Thyroid gland (tissue), 4 donors: ENCODE results near the gene EID1. TPM values are rescaled to one million over a fixed set of nuclear protein-coding genes. Genes with fewer than 3 reads are reported as not detected.

Source experiments
- DNase-seq, 2 donors: peaks; one replicate each; pipeline ENCODE4 v3.0.0-alpha.2; 2019
- H3K27ac ChIP-seq, 3 donors: fragments of 200-600 bp; sonication (generic); 1 replicate in 2 of 3; 2 replicates in 1 of 3; pipeline ENCODE4 v1.5.1; 2016 to 2019; ENCODE audit warnings: mild to moderate bottlenecking in 1 of 3, moderate library complexity in 1 of 3
- H3K27me3 ChIP-seq: fragments of 200-600 bp; sonication (generic); one replicate; pipeline ENCODE4 v1.5.1; 2019
- H3K36me3 ChIP-seq, 2 donors: fragments of 200-600 bp; sonication (generic); one replicate each; pipeline ENCODE4 v1.5.1; 2016 to 2019
- H3K4me1 ChIP-seq, 2 donors: fragments of 200-600 bp; sonication (generic); one replicate each; pipeline ENCODE4 v1.5.1; 2017 to 2019
- H3K4me3 ChIP-seq, 3 donors: fragments of 200-600 bp; sonication (generic); replicated peaks in 1 of 3; 1 replicate in 2 of 3; 2 replicates in 1 of 3; pipeline ENCODE4 v1.5.1; 2016; ENCODE audit warnings: mild to moderate bottlenecking in 1 of 3
- H3K9me3 ChIP-seq: fragments of 200-600 bp; sonication (generic); one replicate; pipeline ENCODE4 v1.5.1; 2017
- CTCF ChIP-seq, 6 experiments: fragments of 200-600 bp in 3 of 6; fragments of 450-650 bp in 3 of 6; sonication (generic) in 3 of 6; IDR thresholded peaks; one replicate each; pipeline ENCODE4 v1.5.1; 2016 to 2019; ENCODE audit warnings: antibody characterized with exemption in 6 of 6, mild to moderate bottlenecking in 2 of 6, inconsistent platforms in 1 of 6, moderate library complexity in 1 of 6
- POLR2A ChIP-seq, 2 donors: fragments of 450-650 bp; IDR thresholded peaks; one replicate each; pipeline ENCODE4 v1.6.1; 2017; ENCODE audit warnings: antibody characterized with exemption in 2 of 2, mild to moderate bottlenecking in 2 of 2, moderate library complexity in 1 of 2
- WGBS, 2 donors: methylation state at CpG; one replicate each; pipeline ENCODE4 v1.1.5; 2017; 5-methylcytosine and 5-hydroxymethylcytosine counted together
- intact Hi-C: fragments of 100-400 bp; cut with DNase I; formaldehyde crosslinking; loops from one replicate; pipeline ENCODE4 v1.15.1; 2023
- total RNA-seq, 4 donors: library from RNA; depleted of rRNA; stranded (reverse); fragments of >200 nt; gene quantifications; one replicate each; pipeline ENCODE4 v1.2.3, GENCODE V29; 2016

The EID1 gene
- total RNA-seq, 4 donors from 2014 or later = 213 to 305 (median 273) TPM

GRCh38 chr15:48914717-48915116 lies 36.8 kb downstream of the EID1 start:
- no peaks in the 10 kb centered on the region for H3K4me1 ChIP-seq
- no peak overlapping the region for H3K27ac ChIP-seq
- H3K36me3 ChIP-seq = no peaks in the 10 kb centered on the region
- no peak overlapping the region for H3K4me3 ChIP-seq
- H3K9me3 ChIP-seq = no peaks in the 10 kb centered on the region
- intact Hi-C loops = no loop called here
- 97% methylated on average over 3 of the region's 3 CpGs for WGBS, 2 donors
- DNase-seq = no peak
- H3K27me3 ChIP-seq = no peaks in the 10 kb centered on the region
- TF ChIP-seq CTCF (IDR thresholded peaks at IDR 0.05) = no peak
- no peak for TF ChIP-seq POLR2A (IDR thresholded peaks at IDR 0.05)

GRCh38 chr15:48915861-48916260 lies 37.9 kb downstream of the EID1 start:
- H3K4me3 ChIP-seq = no peak overlapping the region
- intact Hi-C loops = no loop called here
- no peaks in the 10 kb centered on the region for H3K4me1 ChIP-seq
- 80 to 88% methylated on average over 3 of the region's 3 CpGs for WGBS, 2 donors
- no peak for TF ChIP-seq CTCF (IDR thresholded peaks at IDR 0.05)
- no peak for TF ChIP-seq POLR2A (IDR thresholded peaks at IDR 0.05)
- no peak for DNase-seq
- no peaks in the 10 kb centered on the region for H3K27me3 ChIP-seq
- no peak overlapping the region for H3K27ac ChIP-seq
- no peaks in the 10 kb centered on the region for H3K9me3 ChIP-seq
- H3K36me3 ChIP-seq = no peaks in the 10 kb centered on the region

GRCh38 chr15:48916721-48917120 lies 38.8 kb downstream of the EID1 start:
- intact Hi-C loops = no loop called here
- Histone ChIP-seq H3K27ac (no peak overlapping the region), H3K4me3 (no peak overlapping the region), H3K27me3 (no peaks in the 10 kb centered on the region), H3K9me3 (no peaks in the 10 kb centered on the region), H3K4me1 (no peaks in the 10 kb centered on the region), H3K36me3 (no peaks in the 10 kb centered on the region)
- TF ChIP-seq CTCF (IDR thresholded peaks at IDR 0.05) (no peak), POLR2A (IDR thresholded peaks at IDR 0.05) (no peak)
- DNase-seq = no peak
- WGBS, 2 donors = 89 to 94% methylated on average over 3 of the region's 3 CpGs

- DNase-seq = no peak
- 92 to 98% methylated on average over 2 of the region's 2 CpGs for WGBS, 2 donors
- no peak overlapping the region for H3K4me3 ChIP-seq
- no peak overlapping the region for H3K27ac ChIP-seq
- no peaks in the 10 kb centered on the region for H3K4me1 ChIP-seq
- intact Hi-C loops = no loop called here
- no peak for TF ChIP-seq CTCF (IDR thresholded peaks at IDR 0.05)
- TF ChIP-seq POLR2A (IDR thresholded peaks at IDR 0.05) = no peak
- no peaks in the 10 kb centered on the region for H3K9me3 ChIP-seq
- H3K27me3 ChIP-seq = no peaks in the 10 kb centered on the region
- H3K36me3 ChIP-seq = no peaks in the 10 kb centered on the region
These were observed 44.1 kb downstream of the EID1 start for GRCh38 chr15:48922046-48922445.

GRCh38 chr15:48924528-48925393 lies 46.8 kb downstream of the EID1 start:
- 77 to 80% methylated on average over 5 of the region's 5 CpGs for WGBS, 2 donors
- H3K27ac ChIP-seq = no peak overlapping the region
- no peaks in the 10 kb centered on the region for H3K27me3 ChIP-seq
- no peak for DNase-seq
- H3K9me3 ChIP-seq = no peaks in the 10 kb centered on the region
- no peaks in the 10 kb centered on the region for H3K36me3 ChIP-seq
- intact Hi-C loops = no loop called here
- no peak overlapping the region for H3K4me3 ChIP-seq
- no peaks in the 10 kb centered on the region for H3K4me1 ChIP-seq
- no peak for TF ChIP-seq CTCF (IDR thresholded peaks at IDR 0.05)
- TF ChIP-seq POLR2A (IDR thresholded peaks at IDR 0.05) = no peak
